HEK293 (cell line): Measurements from ENCODE around the gene C1orf56.

Source experiments
- GLI4 ChIP-seq: fragments of 450-650 bp; formaldehyde crosslinking; IDR thresholded peaks from 2 replicates; pipeline ENCODE4 v1.5.1; 2016; ENCODE audit warnings: missing biosample characterization, missing genetic modification characterization
- HOXD13 ChIP-seq: sonication (generic); formaldehyde crosslinking; IDR thresholded peaks from 2 replicates; pipeline ENCODE4 v1.8.0; 2022; ENCODE audit warnings: missing genetic modification reagents, borderline replicate concordance
- MYNN ChIP-seq: fragments of 450-650 bp; formaldehyde crosslinking; IDR thresholded peaks from 2 replicates; pipeline ENCODE4 v1.5.1; 2016; ENCODE audit warnings: missing biosample characterization, missing genetic modification characterization, borderline replicate concordance
- RBAK ChIP-seq: fragments of 450-650 bp; formaldehyde crosslinking; IDR thresholded peaks from 2 replicates; pipeline ENCODE4 v1.5.1; 2016; ENCODE audit warnings: missing biosample characterization, missing genetic modification characterization
- SCRT2 ChIP-seq: fragments of 450-650 bp; formaldehyde crosslinking; IDR thresholded peaks from 2 replicates; pipeline ENCODE4 v1.5.1; 2016; ENCODE audit warnings: missing biosample characterization, missing genetic modification characterization
- SP2 ChIP-seq: fragments of 450-650 bp; formaldehyde crosslinking; IDR thresholded peaks from 2 replicates; pipeline ENCODE4 v1.5.1; 2016; ENCODE audit warnings: missing biosample characterization, missing genetic modification characterization
- TCF7L2 ChIP-seq: IDR thresholded peaks from 2 replicates; pipeline ENCODE4 v1.6.1; 2011; ENCODE audit warnings: low read depth, mild to moderate bottlenecking, inconsistent platforms, low read length, moderate library complexity, borderline replicate concordance
- TSHZ1 ChIP-seq: fragments of 450-650 bp; formaldehyde crosslinking; IDR thresholded peaks from 2 replicates; pipeline ENCODE4 v1.5.1; 2016; ENCODE audit warnings: missing biosample characterization, missing genetic modification characterization, borderline replicate concordance
- WT1 ChIP-seq: fragments of 450-650 bp; formaldehyde crosslinking; IDR thresholded peaks from 2 replicates; pipeline ENCODE4 v1.5.1; 2016; ENCODE audit warnings: missing biosample characterization, missing genetic modification characterization
- ZBTB21 ChIP-seq: fragments of 450-650 bp; formaldehyde crosslinking; IDR thresholded peaks from 2 replicates; pipeline ENCODE4 v1.5.1; 2017; ENCODE audit warnings: missing biosample characterization, missing genetic modification characterization
- ZNF146 ChIP-seq: fragments of 450-650 bp; formaldehyde crosslinking; IDR thresholded peaks from 2 replicates; pipeline ENCODE4 v1.5.1; 2016; ENCODE audit warnings: missing biosample characterization, missing genetic modification characterization
- ZNF169 ChIP-seq: fragments of 450-650 bp; formaldehyde crosslinking; IDR thresholded peaks from 2 replicates; pipeline ENCODE4 v1.5.1; 2016; ENCODE audit warnings: missing biosample characterization, missing genetic modification characterization
- ZNF223 ChIP-seq: fragments of 450-650 bp; formaldehyde crosslinking; IDR thresholded peaks from 2 replicates; pipeline ENCODE4 v1.5.1; 2016; ENCODE audit warnings: missing biosample characterization, missing genetic modification characterization
- ZNF23 ChIP-seq: fragments of 450-650 bp; formaldehyde crosslinking; IDR thresholded peaks from 2 replicates; pipeline ENCODE4 v1.5.1; 2016; ENCODE audit warnings: missing biosample characterization, missing genetic modification characterization, borderline replicate concordance
- ZNF274 ChIP-seq, 2 experiments: fragments of 200-500 bp in 1 of 2; fragments of 450-650 bp in 1 of 2; sonication (Bioruptor generic) in 1 of 2; formaldehyde crosslinking in 1 of 2; IDR thresholded peaks; 2 replicates each; pipeline versions ENCODE4 v1.5.1 to v1.6.1; 2014 to 2016; ENCODE audit warnings: borderline replicate concordance in 1 of 2, inconsistent platforms in 1 of 2, low read length in 1 of 2, missing biosample characterization in 1 of 2, missing genetic modification characterization in 1 of 2
- ZNF426 ChIP-seq: fragments of 450-650 bp; formaldehyde crosslinking; IDR thresholded peaks from 2 replicates; pipeline ENCODE4 v1.5.1; 2017; ENCODE audit warnings: missing biosample characterization, missing genetic modification characterization, mild to moderate bottlenecking, inconsistent platforms, moderate library complexity
- ZNF433 ChIP-seq: fragments of 450-650 bp; formaldehyde crosslinking; IDR thresholded peaks from 2 replicates; pipeline ENCODE4 v1.5.1; 2016; ENCODE audit warnings: missing biosample characterization, missing genetic modification characterization, low read depth
- ZNF530 ChIP-seq: fragments of 450-650 bp; formaldehyde crosslinking; IDR thresholded peaks from 2 replicates; pipeline ENCODE4 v1.5.1; 2016; ENCODE audit warnings: low read depth, missing biosample characterization, missing genetic modification characterization
- ZNF560 ChIP-seq: fragments of 450-650 bp; formaldehyde crosslinking; IDR thresholded peaks from 2 replicates; pipeline ENCODE4 v1.5.1; 2017; ENCODE audit warnings: missing biosample characterization, missing genetic modification characterization, borderline replicate concordance
- ZNF621 ChIP-seq: fragments of 450-650 bp; formaldehyde crosslinking; IDR thresholded peaks from 2 replicates; pipeline ENCODE4 v1.5.1; 2017; ENCODE audit warnings: missing biosample characterization, missing genetic modification characterization
- ZNF623 ChIP-seq: fragments of 450-650 bp; formaldehyde crosslinking; IDR thresholded peaks from 2 replicates; pipeline ENCODE4 v1.5.1; 2016; ENCODE audit warnings: missing biosample characterization, missing genetic modification characterization
- ZNF664 ChIP-seq: fragments of 450-650 bp; formaldehyde crosslinking; IDR thresholded peaks from 2 replicates; pipeline ENCODE4 v1.5.1; 2016; ENCODE audit warnings: missing biosample characterization, missing genetic modification characterization
- ZNF701 ChIP-seq: fragments of 450-650 bp; formaldehyde crosslinking; IDR thresholded peaks from 2 replicates; pipeline ENCODE4 v1.5.1; 2016; ENCODE audit warnings: missing biosample characterization, missing genetic modification characterization
- ZNF792 ChIP-seq: fragments of 450-650 bp; formaldehyde crosslinking; IDR thresholded peaks from 2 replicates; pipeline ENCODE4 v1.5.1; 2016; ENCODE audit warnings: missing biosample characterization, missing genetic modification characterization
- TF ChIP-seq, protein P1 (sequence below): fragments of 450-650 bp; formaldehyde crosslinking; IDR thresholded peaks from 2 replicates; pipeline ENCODE4 v1.5.1; 2017; ENCODE audit warnings: missing biosample characterization, missing genetic modification characterization
- TF ChIP-seq, protein P2 (sequence below): fragments of 450-650 bp; formaldehyde crosslinking; IDR thresholded peaks from 2 replicates; pipeline ENCODE4 v1.5.1; 2016; ENCODE audit warnings: missing biosample characterization, missing genetic modification characterization
- TF ChIP-seq, protein P3 (sequence below): fragments of 450-650 bp; IDR thresholded peaks from 2 replicates; pipeline ENCODE4 v1.5.1; 2018; ENCODE audit warnings: missing biosample characterization, missing genetic modification characterization
- TF ChIP-seq, protein P4 (sequence below): fragments of 450-650 bp; IDR thresholded peaks from 2 replicates; pipeline ENCODE4 v1.5.1; 2018; ENCODE audit warnings: missing biosample characterization, mild to moderate bottlenecking, missing genetic modification characterization

The C1orf56 gene

GRCh38 chr1:151070474-151071276 is 23.1 kb downstream of the C1orf56 start, which contains the start of gene GABPB2 (continued):
- TF ChIP-seq ZNF621 (tag by site-specific recombination) (no peak), ZNF274 (IDR thresholded peaks at IDR 0.05; ENCODE audit: low read length) (no peak), ZNF274 (tag by site-specific recombination; IDR thresholded peaks at IDR 0.05; ENCODE audit: borderline replicate concordance) (no peak), ZNF530 (tag by site-specific recombination) (no peak), ZNF560 (no peak), HOXD13 (CRISPR knock-in tag) (no peak), TCF7L2 (no peak), SCRT2 (tag by site-specific recombination) (0 out of 2 replicates have a peak, but pooled peaks have one; percentile 30), ZNF223 (no peak), ZNF23 (0 out of 2 replicates have a peak, but pooled peaks have one; percentile 50), TSHZ1 (tag by site-specific recombination) (peak; percentile 92), ZNF792 (tag by site-specific recombination) (peak; percentile 22; the same call in 1 of the 2 replicates), ZNF169 (tag by site-specific recombination) (no peak), SP2 (tag by site-specific recombination) (peak; percentile 68), WT1 (tag by site-specific recombination) (peak; percentile 72), ZNF664 (tag by site-specific recombination) (peak; percentile 98), RBAK (tag by site-specific recombination) (no peak), GLI4 (tag by site-specific recombination) (peak; percentile 90), ZNF426 (tag by site-specific recombination) (no peak), MYNN (tag by site-specific recombination) (peak; percentile 72), ZNF701 (no peak), ZNF146 (peak; percentile 97), ZNF433 (tag by site-specific recombination) (no peak), ZBTB21 (peak; percentile 98), ZNF623 (tag by site-specific recombination) (peak; percentile 44; the same call in 1 of the 2 replicates)
- TF ChIP-seq, protein P1, sequence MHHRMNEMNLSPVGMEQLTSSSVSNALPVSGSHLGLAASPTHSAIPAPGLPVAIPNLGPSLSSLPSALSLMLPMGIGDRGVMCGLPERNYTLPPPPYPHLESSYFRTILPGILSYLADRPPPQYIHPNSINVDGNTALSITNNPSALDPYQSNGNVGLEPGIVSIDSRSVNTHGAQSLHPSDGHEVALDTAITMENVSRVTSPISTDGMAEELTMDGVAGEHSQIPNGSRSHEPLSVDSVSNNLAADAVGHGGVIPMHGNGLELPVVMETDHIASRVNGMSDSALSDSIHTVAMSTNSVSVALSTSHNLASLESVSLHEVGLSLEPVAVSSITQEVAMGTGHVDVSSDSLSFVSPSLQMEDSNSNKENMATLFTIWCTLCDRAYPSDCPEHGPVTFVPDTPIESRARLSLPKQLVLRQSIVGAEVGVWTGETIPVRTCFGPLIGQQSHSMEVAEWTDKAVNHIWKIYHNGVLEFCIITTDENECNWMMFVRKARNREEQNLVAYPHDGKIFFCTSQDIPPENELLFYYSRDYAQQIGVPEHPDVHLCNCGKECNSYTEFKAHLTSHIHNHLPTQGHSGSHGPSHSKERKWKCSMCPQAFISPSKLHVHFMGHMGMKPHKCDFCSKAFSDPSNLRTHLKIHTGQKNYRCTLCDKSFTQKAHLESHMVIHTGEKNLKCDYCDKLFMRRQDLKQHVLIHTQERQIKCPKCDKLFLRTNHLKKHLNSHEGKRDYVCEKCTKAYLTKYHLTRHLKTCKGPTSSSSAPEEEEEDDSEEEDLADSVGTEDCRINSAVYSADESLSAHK (tag by site-specific recombination): peak; percentile 76
- TF ChIP-seq, protein P2, sequence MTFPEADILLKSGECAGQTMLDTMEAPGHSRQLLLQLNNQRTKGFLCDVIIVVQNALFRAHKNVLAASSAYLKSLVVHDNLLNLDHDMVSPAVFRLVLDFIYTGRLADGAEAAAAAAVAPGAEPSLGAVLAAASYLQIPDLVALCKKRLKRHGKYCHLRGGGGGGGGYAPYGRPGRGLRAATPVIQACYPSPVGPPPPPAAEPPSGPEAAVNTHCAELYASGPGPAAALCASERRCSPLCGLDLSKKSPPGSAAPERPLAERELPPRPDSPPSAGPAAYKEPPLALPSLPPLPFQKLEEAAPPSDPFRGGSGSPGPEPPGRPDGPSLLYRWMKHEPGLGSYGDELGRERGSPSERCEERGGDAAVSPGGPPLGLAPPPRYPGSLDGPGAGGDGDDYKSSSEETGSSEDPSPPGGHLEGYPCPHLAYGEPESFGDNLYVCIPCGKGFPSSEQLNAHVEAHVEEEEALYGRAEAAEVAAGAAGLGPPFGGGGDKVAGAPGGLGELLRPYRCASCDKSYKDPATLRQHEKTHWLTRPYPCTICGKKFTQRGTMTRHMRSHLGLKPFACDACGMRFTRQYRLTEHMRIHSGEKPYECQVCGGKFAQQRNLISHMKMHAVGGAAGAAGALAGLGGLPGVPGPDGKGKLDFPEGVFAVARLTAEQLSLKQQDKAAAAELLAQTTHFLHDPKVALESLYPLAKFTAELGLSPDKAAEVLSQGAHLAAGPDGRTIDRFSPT: peak; percentile 65
- TF ChIP-seq, protein P3, sequence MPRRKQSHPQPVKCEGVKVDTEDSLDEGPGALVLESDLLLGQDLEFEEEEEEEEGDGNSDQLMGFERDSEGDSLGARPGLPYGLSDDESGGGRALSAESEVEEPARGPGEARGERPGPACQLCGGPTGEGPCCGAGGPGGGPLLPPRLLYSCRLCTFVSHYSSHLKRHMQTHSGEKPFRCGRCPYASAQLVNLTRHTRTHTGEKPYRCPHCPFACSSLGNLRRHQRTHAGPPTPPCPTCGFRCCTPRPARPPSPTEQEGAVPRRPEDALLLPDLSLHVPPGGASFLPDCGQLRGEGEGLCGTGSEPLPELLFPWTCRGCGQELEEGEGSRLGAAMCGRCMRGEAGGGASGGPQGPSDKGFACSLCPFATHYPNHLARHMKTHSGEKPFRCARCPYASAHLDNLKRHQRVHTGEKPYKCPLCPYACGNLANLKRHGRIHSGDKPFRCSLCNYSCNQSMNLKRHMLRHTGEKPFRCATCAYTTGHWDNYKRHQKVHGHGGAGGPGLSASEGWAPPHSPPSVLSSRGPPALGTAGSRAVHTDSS (tag by site-specific recombination): peak; percentile 71
- TF ChIP-seq, protein P4, sequence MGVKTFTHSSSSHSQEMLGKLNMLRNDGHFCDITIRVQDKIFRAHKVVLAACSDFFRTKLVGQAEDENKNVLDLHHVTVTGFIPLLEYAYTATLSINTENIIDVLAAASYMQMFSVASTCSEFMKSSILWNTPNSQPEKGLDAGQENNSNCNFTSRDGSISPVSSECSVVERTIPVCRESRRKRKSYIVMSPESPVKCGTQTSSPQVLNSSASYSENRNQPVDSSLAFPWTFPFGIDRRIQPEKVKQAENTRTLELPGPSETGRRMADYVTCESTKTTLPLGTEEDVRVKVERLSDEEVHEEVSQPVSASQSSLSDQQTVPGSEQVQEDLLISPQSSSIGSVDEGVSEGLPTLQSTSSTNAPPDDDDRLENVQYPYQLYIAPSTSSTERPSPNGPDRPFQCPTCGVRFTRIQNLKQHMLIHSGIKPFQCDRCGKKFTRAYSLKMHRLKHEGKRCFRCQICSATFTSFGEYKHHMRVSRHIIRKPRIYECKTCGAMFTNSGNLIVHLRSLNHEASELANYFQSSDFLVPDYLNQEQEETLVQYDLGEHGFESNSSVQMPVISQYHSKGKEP (tag by site-specific recombination): peak; percentile 79
